Subcutaneous abdominal adipose tissue (tissue), 5 donors: ENCODE results near the gene CTBP2.
A peak's percentile ranks its signal among the peaks of the same experiment; 100 is the strongest.

ENCODE experiments used
- H3K27ac ChIP-seq: one replicate; pipeline ENCODE4 v1.7.0; 2013; ENCODE audit warnings: low read depth, mild to moderate bottlenecking, inconsistent platforms, low read length, moderate library complexity
- H3K27me3 ChIP-seq, 5 donors: one replicate each; pipeline ENCODE4 v1.7.0; 2013; ENCODE audit warnings: low read length in 5 of 5, inconsistent platforms in 1 of 5; ENCODE audit not compliant: control insufficient read depth in 5 of 5, insufficient read depth in 4 of 5
- H3K36me3 ChIP-seq, 5 donors: one replicate each; pipeline ENCODE4 v1.7.0; 2013; ENCODE audit warnings: low read length in 5 of 5; ENCODE audit not compliant: control insufficient read depth in 5 of 5, insufficient read depth in 5 of 5
- H3K4me1 ChIP-seq, 5 donors: one replicate each; pipeline ENCODE4 v1.7.0; 2013; ENCODE audit warnings: low read length in 5 of 5, mild to moderate bottlenecking in 3 of 5, moderate library complexity in 1 of 5; ENCODE audit not compliant: control insufficient read depth in 5 of 5, insufficient read depth in 5 of 5
- H3K4me3 ChIP-seq, 5 donors: one replicate each; pipeline ENCODE4 v1.7.0; 2013; ENCODE audit warnings: low read length in 5 of 5, low read depth in 1 of 5
- H3K9ac ChIP-seq, 5 donors: one replicate each; pipeline ENCODE4 v1.7.0; 2013; ENCODE audit warnings: low read length in 5 of 5, mild to moderate bottlenecking in 4 of 5, moderate library complexity in 3 of 5
- H3K9me3 ChIP-seq, 5 donors: one replicate each; pipeline ENCODE4 v1.7.0; 2013; ENCODE audit warnings: low read length in 5 of 5; ENCODE audit not compliant: control insufficient read depth in 5 of 5
- donor health status: healthy.
- donor health status: healthy.
- donor health status: healthy.
- donor health status: healthy.
- donor health status: healthy.

The CTBP2 gene

GRCh38 chr10:125094806-125095205, 65.6 kb downstream of the CTBP2 start:
- Histone ChIP-seq H3K27me3 (no peaks in the 10 kb centered on the region), H3K27ac (peak overlapping the region; percentile 61), H3K4me1 (peaks cover 17 to 62% (median 48%) of the 10 kb centered on the region in 5 donors), H3K36me3 (peaks cover 0 to 2% (median 0%) of the 10 kb centered on the region in 5 donors), H3K9me3 (no peaks in the 10 kb centered on the region), H3K4me3 (no peak overlapping the region), H3K9ac (no peak overlapping the region)

DNA sequence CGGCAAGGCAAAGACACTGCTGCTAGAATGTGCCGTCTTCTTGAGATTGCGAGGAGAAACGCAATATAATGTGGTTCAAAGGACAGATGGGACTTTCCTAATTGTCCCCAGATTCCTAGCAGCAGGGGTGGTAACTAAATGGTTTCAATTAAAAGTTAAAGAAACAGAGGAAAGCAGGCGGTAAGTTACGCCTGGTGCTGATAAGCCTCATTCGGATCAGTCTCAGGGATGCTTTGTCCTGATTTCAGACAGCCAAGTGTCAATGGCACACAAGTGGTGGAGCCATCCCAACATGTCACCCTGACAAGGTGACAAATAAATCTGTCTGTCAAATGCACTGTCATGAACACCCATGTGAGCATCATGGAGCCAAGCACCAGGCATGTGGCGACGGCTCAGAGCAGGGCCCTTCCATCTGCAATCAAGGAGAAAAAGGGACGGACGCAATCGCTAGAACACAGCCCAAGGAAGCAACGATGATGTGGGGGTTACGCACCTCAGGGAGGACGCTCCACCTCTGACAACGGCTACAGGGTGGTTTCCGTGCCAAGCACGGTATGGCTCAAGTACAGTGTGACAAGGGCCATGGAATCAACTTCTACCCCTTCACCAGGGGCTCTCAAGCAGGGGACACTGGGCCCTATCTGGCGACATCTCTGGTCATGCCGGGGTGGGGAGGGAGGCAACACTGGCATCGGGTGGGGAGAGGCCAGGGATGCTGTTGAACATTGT, 66.2 kb downstream of the CTBP2 start:
- Histone ChIP-seq H3K9ac (peak overlapping the region in 1 of 5 donors; percentile 43), H3K27ac (peak overlapping the region; percentile 61), H3K36me3 (peaks cover 0 to 2% (median 0%) of the 10 kb centered on the region in 5 donors), H3K4me3 (peak overlapping the region in 4 of 5 donors; percentile 30 to 48 (median 32)), H3K27me3 (no peaks in the 10 kb centered on the region), H3K9me3 (no peaks in the 10 kb centered on the region), H3K4me1 (peaks cover 19 to 67% (median 53%) of the 10 kb centered on the region in 5 donors)

DNA sequence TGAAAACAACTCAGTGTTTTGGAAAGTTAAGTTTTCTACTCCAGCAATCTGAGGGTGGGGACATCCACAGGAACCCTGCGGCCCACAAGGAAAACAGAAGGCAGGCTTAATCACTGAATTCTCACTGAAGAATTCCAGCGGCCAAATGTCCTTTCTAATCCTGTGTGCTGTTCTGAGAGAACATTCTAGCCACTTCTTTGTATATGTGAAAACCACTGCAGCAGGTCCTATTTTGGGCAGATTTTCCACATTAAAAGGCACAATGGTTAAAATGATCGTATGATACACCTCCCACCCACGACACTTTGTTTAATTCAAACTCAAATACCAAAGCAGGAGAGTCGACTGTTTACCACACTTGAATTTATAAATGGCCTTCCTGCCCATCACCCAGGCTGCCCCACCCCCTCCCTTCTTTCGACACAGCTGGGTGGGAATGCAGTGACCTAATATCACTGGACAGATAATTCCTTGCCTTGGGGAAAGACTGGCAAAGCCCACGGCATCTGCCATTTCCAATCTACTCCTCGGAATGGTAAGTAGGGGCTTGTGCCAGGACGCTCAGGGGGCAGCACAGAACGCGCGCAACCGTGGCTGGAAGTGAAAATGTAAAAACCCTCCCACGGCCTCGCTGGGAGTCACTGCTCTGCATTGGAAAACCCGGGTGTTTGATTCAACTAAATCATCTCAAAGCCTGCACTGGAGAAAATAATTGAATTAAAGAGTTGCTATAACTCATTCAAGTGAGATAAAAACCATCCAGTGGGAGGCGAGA, 67.0 kb downstream of the CTBP2 start:
- no peaks in the 10 kb centered on the region for H3K27me3 ChIP-seq
- no peaks in the 10 kb centered on the region for H3K9me3 ChIP-seq
- peaks cover 19 to 67% (median 53%) of the 10 kb centered on the region in 5 donors for H3K4me1 ChIP-seq
- H3K36me3 ChIP-seq = peaks cover 0 to 3% (median 0%) of the 10 kb centered on the region in 5 donors
- H3K4me3 ChIP-seq = peak overlapping the region in 4 of 5 donors; percentile 30 to 48 (median 32)
- peak overlapping the region; percentile 61 for H3K27ac ChIP-seq
- peak overlapping the region in 1 of 5 donors; percentile 43 for H3K9ac ChIP-seq

- Histone ChIP-seq H3K4me1 (peaks cover 19 to 67% (median 53%) of the 10 kb centered on the region in 5 donors), H3K36me3 (peaks cover 0 to 7% (median 7%) of the 10 kb centered on the region in 5 donors), H3K4me3 (no peak overlapping the region), H3K9ac (no peak overlapping the region), H3K9me3 (no peaks in the 10 kb centered on the region), H3K27me3 (no peaks in the 10 kb centered on the region), H3K27ac (peak overlapping the region; percentile 61)
These were observed 67.8 kb downstream of the CTBP2 start for GRCh38 chr10:125092564-125093031.

GRCh38 chr10:125091891-125092290, 68.5 kb downstream of the CTBP2 start:
- no peak overlapping the region for H3K27ac ChIP-seq
- H3K4me1 ChIP-seq = peaks cover 19 to 67% (median 53%) of the 10 kb centered on the region in 5 donors
- H3K4me3 ChIP-seq = no peak overlapping the region
- H3K9me3 ChIP-seq = no peaks in the 10 kb centered on the region
- no peaks in the 10 kb centered on the region for H3K27me3 ChIP-seq
- H3K36me3 ChIP-seq = peaks cover 0 to 12% (median 10%) of the 10 kb centered on the region in 5 donors
- no peak overlapping the region for H3K9ac ChIP-seq

- H3K4me3 ChIP-seq = no peak overlapping the region
- peaks cover 16 to 59% (median 48%) of the 10 kb centered on the region in 5 donors for H3K4me1 ChIP-seq
- peaks cover 0 to 12% (median 9%) of the 10 kb centered on the region in 5 donors for H3K36me3 ChIP-seq
- no peak overlapping the region for H3K27ac ChIP-seq
- no peaks in the 10 kb centered on the region for H3K27me3 ChIP-seq
- no peaks in the 10 kb centered on the region for H3K9me3 ChIP-seq
- no peak overlapping the region for H3K9ac ChIP-seq
These were observed 70.9 kb downstream of the CTBP2 start for GRCh38 chr10:125089469-125089868.

GRCh38 chr10:125087897-125088215, 72.5 kb downstream of the CTBP2 start:
- no peak overlapping the region for H3K9ac ChIP-seq
- no peak overlapping the region for H3K4me3 ChIP-seq
- H3K27me3 ChIP-seq = no peaks in the 10 kb centered on the region
- peaks cover 0 to 12% (median 9%) of the 10 kb centered on the region in 5 donors for H3K36me3 ChIP-seq
- H3K9me3 ChIP-seq = no peaks in the 10 kb centered on the region
- H3K27ac ChIP-seq = no peak overlapping the region
- H3K4me1 ChIP-seq = peaks cover 9 to 48% (median 34%) of the 10 kb centered on the region in 5 donors

- Histone ChIP-seq H3K9ac (no peak overlapping the region), H3K36me3 (peaks cover 0 to 12% (median 9%) of the 10 kb centered on the region in 5 donors), H3K27ac (no peak overlapping the region), H3K4me1 (peaks cover 9 to 43% (median 29%) of the 10 kb centered on the region in 5 donors), H3K27me3 (no peaks in the 10 kb centered on the region), H3K9me3 (no peaks in the 10 kb centered on the region), H3K4me3 (no peak overlapping the region)
These were observed 73.0 kb downstream of the CTBP2 start for GRCh38 chr10:125087191-125087896.

- Histone ChIP-seq H3K27ac (no peak overlapping the region), H3K27me3 (no peaks in the 10 kb centered on the region), H3K9me3 (no peaks in the 10 kb centered on the region), H3K4me1 (peaks cover 9 to 36% (median 23%) of the 10 kb centered on the region in 5 donors), H3K36me3 (peaks cover 0 to 13% (median 12%) of the 10 kb centered on the region in 5 donors), H3K4me3 (no peak overlapping the region), H3K9ac (no peak overlapping the region)
These were observed 73.7 kb downstream of the CTBP2 start for GRCh38 chr10:125086691-125087090.
